ENCODE results near the gene CT45A9.
"Not testable (repeated sequence)": the region's sequence is repeated elsewhere in the genome, so short reads cannot be mapped to it uniquely, and the experiment has no call there.

GRCh38 chrX:135871712-135872111, at the start of gene CT45A9:
- not testable (repeated sequence) for TF ChIP-seq CTCF, POLR2A (IDR thresholded peaks at IDR 0.05)
